Ecto neural progenitor cell (in vitro differentiated cells): ENCODE measurements around the gene UNK.

Experiments used
- DNase-seq: peaks from one replicate; pipeline ENCODE4 v3.0.0-alpha.2; 2018; ENCODE audit warnings: low spot score

UNK gene

DNA sequence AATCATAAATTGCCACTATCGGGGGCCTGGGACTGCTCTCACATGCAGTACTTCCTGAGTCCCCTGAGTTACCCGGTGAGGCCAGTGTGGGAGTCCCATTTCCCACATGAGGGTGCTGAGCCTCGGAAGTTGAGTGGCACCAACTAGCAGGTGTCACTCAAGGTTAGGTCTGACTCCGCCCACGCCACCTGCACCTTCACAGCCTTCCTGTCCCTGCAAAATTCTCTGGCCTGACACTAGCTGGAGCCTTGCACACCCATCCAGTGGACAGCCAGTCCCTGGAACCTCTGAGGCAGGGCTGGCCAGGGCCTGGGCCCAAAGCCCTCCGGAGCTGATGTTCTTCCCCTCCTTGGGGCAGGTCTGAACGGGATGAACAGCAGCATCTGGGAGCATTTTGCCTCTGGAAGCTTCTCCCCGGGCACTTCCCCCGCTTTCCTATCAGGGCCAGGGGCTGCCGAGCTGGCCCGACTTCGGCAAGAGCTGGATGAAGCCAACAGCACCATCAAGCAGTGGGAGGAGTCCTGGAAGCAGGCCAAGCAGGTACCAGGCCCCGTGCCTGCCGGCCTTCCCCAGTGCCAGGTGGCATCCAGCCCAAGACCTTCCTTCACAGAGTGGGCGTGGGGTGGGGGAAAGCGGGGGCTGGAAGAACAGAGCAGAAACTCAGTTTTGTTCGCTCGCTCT, 37.7 kb downstream of the UNK start:
- no peak for DNase-seq

DNA sequence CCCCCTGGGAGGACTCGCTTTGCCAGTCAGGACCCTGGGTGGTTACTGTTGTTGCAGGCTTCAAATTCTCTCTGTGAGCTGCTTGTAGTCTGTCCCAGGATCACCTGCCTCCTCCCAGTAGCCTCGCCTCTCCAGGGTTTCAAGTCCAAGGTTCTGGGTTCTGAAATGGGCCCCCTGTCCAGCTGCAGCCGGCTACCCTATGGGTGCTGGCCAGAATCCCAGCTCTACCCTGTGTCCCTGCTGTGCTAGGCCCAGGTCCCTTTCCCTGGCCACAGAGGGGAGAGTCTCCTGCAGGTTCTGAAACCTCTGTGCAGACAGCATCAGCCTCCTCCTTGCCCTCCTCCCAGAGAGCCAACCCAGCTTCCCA, 38.2 kb downstream of the UNK start:
- no peak for DNase-seq

DNA sequence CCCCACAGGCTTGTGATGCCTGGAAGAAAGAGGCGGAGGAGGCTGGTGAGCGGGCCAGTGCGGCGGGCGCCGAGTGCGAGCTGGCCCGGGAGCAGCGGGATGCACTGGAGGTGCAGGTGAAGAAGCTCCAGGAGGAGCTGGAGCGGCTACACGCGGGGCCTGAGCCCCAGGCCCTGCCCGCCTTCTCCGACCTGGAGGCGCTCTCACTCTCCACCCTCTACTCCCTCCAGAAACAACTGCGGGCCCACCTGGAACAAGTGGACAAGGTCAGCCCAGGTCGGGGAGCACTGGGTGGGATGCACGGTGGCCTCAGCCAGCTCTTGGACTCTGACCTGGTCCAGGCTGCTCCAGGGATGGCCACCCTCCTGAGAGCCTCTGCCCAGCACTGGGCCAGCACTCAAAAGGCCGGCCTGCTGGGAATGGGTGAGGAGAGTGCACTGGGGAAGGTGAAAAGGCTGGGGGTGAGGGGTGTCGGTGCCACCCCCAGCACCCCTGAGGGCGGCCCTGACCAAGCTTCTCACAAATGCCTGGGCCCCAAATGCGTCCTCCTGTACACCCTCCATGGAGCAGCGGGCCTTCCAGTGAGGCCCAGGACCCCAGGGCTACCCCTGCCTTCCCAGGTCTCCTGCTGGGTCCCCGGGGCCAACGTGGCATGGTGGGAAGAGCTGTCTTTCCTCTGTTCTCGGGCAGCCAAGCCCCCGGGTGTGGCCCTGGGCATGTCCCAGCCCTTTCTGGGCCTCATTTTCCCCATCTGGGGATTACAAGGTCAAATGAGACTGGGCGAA, 38.8 kb downstream of the UNK start:
- no peak for DNase-seq

DNA sequence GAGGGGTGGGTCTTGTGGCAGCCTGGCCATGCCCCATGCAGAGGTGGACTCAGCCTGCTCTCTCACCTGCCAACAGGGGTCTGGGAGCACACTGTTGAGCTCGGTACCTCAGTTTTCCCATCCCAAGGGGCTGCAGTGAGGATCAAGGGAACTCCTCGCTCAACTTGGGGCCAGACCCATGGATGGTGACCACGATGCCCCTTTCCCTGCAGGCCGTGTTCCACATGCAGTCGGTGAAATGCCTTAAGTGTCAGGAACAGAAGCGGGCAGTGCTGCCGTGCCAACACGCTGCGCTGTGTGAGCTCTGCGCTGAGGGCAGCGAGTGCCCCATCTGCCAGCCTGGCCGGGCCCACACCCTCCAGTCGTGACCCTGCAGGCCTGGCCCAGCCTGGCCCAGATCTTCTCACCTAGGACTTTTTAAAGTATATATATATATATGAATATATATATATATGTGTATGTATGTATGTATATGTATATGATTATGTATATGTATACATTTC, 39.5 kb downstream of the UNK start:
- no peak for DNase-seq

DNA sequence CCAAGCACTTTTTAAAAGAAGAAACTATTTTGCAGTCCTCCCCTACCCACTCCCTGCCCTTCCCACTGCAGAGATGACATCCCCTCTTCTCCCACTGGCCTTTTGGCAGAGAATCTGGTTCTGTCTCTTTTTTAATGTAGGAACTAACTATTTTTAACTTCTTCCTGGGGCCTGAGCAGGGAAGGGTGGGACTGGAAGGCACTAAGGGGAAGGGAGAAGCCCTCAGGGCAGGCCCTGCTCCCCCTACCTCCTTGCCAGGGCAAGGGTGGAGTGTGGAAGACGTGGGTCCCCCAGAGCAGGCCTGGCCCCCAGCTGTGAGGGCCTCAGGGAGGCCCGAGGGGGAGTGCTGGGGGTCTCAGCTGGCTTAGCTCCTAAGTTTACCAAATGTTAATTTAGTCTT, 40.1 kb downstream of the UNK start:
- no peak for DNase-seq

DNA sequence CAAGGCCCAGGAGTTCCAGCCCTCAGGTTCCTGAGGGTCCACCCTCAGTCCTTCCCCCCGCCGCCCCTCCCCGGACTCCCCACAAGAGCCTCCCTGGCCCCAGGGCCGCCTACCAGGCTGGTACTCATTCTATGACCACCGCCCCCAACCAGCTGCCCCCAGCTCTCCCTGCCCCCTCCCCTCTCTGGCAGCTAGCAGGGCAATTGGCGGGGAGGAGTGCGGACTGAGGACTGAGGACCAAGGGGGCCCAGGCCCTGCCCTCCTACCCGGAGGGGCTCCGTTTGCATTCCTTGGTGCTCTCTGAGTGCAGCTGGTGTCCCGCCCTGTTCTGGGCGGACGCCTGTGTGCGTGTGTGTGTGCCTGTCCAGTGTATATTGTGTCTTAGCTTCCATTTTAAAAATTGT, 40.5 kb downstream of the UNK start:
- DNase-seq = no peak

DNA sequence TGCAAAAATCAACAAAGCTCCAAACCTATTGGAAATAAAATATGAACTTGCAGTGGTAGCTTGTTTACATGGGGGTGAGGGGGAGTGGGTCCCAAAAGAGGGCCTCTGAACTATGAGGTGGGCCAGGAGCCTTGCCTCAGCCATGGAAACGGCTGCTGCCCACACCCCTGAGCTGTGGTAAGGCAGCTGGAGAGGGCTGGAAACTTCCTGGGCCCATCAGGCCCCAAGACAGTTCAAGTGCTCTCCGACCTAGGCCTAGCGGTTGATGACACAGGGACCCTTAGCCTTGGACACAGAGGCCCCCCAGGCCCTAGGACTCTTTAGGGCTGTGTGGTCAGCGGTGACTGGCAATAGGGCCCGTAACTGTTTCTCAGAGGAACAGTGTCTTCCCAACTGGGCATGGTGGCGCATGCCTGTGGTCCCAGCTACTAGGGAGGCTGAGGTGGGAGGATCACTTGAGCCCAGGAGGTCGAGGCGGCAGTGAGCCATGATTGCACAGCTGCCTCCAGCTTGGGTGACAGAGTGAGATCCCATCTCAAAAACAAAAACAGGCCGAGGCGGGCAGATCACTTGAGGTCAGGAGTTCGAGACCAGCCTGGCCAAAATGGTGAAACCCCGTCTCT, 41.3 kb downstream of the UNK start:
- DNase-seq = no peak

DNA sequence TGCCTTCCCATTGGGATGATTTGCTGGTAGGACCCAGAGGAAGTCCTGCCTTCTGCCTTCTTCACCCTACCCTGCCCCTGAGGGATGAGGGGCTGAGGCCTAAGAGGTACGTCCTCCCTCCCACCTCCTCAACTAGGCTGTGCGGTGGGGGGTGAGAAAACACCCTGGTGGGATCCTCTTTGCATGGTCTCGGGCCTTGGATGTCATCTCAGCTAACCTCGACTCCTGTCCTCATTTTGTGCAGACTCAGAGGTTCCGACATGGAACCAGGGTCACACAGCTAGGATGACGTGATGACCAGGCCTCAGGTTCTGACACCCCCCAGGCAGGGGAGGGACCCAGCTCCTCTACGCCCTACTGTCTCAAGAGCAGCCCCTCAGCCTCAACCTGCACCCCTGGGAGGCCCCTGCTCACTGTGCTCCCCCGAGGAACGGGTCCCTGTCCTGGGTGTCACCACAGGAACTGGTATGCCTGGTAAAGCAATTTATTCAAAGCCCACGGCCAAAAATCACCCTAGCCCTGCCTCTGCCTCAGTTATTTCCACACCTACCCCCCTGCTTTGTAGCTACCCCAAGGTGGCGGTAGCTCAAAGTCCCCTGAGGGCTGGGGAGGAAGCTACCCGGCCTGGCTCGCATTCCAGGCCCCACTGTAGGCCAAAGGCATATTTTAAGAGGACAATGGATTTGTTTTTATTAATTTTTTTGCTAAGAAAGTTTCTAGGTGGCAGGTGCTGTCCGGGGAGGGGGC, 42.1 kb downstream of the UNK start:
- DNase-seq = no peak

DNA sequence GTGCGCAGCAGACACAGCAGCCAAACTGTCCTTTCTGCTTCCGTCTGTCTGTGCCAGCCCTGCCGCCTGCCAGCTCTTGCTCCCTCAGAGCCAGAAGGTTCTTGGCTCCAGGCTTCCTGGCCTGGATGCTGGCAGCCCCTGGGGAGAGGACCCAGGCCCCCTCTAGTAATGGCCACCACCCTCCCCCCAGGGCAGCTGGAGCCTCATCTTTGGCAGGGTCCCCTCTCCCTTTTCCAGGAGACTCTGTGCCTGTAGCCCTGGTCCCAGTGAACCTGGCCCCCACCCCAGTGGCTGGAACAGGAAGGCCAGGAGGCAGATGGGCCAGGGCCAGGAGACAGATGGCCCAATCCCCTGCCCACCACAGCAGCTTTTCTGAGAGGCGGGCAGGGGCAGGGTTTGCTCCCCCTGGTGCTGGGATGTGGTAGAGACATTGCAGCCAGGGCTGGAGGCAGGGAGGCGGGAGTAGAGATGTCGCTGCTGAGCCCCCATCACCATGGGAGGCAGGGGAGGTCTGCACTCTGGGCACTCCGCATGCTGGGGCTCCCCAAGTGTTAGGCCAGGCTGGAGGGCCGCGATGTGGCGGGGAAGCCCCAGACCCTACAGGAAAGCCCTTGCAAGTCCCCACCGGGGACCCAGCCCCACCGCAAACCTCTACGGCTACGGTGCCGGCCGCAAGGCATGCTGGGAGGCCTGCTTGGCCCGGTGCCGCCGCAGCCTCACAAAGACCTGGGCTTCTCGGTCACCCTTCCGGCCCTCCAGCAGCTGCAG, 42.9 kb downstream of the UNK start:
- peak; percentile 94 for DNase-seq

DNA sequence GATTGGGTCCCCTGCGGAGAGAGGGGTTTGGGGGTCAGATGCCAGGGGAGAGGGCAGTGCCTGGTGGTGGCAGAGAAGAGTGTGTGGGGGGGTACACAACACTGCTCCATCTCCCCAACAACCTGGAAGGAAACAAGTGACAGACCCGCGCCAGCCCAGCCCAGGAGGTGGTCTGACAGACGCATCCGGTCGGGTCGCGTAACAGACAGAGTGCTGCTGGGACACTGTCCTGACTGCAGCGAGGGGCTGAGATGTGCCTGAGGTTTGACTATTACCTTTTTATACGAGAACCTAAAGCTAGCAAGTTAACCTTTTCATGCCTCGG, 43.4 kb downstream of the UNK start:
- no peak for DNase-seq

DNA sequence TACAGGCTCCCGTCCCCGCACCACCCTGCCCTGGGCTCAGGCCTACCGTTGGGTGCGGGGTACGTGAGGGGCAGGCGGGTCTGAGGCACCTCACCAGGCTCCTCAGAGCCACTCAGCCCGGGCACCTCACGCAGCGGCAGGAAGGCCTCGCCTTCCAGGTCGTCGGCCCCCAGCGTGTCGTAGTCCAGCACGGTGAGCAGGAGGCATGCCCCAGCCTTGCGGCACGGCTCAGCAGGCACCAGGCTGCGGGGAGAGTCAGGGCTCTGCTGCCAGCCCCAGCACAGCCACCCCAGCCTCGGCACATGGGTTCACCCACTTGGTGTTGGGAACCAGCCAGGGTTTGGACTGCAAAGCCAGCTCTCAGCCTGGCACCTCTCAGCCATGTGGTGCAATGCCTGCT, 44.1 kb downstream of the UNK start:
- DNase-seq = no peak

DNA sequence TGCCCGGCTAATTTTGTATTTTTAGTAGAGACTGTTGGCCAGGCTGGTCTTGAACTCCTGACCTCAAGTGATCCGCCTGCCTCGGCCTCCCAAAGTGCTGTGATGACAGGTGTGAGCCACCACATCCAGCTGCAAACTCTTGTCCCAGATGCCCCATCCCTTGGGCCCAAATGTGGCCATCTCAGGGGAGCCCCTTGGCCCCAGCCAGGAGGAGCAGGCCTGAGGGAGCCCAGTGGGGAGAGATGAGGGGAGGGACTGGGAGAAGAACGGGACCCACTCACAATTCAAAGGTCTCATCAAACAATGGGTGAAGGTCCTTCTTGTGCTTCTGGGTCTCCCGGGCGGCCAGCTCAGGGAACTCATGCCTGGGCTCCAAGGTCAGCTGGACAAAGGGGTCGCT, 45.1 kb downstream of the UNK start:
- DNase-seq = no peak

DNA sequence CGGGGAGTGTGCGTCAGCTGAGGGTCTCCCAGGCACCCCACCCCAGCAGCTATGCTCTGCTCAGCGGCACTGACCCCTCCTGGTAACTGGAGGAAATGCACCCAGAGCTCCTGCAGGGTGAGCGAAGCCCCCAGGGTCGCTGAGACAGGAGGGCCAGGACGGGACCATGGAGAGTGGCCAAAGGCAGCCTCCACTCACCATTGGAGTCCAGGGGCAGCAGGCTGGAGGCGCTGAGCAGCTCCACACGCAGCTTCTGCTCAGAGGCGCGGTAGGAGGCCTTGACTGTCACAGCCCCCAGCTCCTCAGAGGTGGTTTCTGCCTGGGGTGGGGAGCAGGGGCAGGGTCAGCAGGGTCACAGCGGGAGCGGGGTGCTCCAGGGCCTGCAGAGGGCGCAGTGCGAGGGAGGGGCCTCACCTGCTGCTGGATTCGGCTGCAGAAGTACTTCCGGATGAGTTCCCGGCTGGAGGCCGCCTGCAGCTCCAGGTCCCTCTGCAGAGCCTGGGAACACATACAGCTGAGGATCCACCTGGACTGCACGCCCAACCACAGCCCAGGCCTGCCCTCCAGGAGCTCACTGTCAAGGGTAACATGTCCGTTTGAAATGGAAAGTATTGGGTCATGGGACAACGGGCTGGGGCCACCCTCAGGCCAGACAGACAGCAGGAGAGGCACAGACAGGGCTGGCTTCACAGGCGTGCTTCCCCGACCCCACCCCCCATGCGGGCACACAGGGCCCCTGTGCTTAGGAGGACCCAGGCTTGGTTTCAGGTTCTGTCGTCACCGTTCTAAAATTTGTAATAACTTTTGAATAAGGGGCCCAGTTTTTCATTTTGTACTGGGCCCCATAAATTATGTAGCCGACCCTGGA, 45.8 kb downstream of the UNK start:
- DNase-seq = peak; percentile 85

DNA sequence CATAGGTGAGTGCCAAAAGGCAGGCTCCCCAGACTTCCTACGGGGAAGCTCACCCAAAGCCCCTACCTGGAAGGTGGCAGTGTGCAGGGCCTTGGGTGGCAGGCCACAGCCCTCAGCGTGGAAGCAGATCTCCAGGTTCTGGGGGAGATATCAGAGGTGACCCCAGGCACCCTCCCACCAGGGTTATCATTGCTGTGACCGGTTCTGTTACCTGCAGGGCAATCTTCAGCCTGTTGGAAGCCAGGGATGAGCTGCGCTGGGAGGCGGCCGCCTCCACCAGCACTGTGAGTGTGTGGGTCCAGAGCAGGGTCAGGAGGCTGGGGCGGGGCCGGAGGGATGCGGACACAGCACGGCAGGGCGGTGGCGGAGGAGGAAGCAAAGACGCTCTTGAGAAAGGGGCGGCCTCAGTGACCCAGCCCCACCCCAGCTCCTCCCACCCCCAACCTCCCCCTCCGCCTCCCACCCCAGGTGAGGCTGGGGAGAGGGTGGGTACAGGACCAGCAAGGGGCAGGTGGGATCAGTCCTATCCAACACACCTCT, 46.5 kb downstream of the UNK start:
- no peak for DNase-seq

DNA sequence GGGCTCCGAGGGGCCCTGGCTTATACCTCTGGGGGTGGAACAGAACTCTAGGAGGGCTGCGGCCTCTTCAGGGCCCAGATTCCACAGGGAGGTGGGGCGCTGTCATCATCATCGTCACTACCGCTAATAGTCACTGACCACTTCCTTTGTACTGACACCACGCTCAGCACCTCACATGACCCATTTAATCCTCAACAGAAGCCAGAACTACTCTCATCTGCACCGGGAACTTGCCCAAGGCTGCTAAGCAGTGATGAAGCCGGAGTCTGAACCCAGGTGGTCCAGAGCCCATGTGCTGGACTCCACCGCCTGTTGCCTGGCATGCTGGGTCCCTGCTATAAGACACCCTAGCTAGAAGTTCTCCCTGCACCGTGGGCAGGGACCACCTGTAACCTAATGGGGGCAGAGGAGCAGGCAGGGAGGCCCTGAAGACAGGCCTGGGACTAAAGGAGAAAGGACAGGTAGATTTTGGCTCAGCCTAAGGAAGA, 47.6 kb downstream of the UNK start:
- no peak for DNase-seq

DNA sequence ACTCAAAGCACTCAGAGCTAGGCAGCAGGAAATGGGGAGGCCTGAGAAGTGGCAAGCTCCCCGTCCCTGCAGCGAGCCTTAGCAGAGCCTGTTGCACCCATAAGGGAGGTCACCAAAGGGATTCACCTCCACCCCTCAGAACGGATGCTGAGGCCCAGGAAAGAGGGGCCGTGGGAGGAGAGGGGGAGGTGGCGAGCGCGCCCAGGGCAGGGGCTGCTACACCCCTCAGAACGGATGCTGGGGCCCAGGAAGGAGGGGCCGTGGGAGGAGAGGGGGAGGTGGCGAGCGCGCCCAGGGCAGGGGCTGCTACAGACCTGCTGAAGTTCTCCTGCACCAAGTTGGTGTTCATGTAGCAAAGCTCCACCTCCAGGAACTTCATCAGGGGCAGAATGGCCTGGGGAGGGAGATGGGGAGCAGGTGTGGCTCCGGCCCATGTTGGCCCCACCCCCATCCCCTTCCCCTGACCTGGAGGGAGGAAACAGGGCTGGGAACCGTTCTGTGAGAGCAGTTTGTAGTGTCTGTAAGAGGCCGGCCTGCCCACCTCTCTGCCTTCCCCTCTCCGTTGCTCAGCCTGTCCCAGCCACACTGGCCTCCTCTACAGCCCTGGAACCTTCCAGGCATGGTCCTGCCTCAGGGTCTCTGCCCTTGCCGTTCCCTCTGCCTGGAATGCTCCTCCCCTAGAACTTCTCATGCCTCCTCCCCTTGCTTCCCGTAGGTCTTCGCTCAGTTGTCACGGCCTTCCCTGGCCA, 48.2 kb downstream of the UNK start:
- peak; percentile 66 for DNase-seq

DNA sequence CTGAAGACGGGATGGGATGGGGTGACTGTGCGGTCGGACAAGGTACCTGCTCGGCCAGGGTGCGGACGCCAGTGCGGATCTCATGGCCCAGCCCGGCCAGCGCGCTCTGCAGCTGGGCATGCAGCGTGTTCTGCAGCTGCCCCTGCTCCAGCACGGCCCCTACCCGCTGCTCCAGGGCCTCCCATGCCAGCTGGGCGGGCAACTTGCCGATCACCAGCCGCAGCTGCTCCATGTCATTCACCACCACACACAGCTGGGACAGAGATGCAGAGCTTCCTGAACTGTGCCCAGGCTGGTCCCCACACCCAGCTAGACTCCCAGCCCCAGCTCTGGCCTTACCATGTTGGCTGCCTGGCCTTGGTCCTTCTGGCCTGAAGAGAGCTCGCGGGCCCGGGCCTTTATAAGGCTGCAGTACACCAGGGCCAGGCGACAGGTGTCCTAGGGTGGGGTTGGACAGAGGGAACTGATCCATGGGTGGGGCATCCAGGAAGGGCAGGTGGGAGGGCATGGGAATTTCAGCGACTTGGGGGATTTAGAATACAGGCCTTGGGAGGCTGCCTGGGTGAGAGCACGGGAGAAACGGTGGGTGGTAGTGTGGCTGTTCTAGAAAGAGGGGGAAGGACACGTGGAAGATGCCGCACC, 49.8 kb downstream of the UNK start:
- no peak for DNase-seq

DNA sequence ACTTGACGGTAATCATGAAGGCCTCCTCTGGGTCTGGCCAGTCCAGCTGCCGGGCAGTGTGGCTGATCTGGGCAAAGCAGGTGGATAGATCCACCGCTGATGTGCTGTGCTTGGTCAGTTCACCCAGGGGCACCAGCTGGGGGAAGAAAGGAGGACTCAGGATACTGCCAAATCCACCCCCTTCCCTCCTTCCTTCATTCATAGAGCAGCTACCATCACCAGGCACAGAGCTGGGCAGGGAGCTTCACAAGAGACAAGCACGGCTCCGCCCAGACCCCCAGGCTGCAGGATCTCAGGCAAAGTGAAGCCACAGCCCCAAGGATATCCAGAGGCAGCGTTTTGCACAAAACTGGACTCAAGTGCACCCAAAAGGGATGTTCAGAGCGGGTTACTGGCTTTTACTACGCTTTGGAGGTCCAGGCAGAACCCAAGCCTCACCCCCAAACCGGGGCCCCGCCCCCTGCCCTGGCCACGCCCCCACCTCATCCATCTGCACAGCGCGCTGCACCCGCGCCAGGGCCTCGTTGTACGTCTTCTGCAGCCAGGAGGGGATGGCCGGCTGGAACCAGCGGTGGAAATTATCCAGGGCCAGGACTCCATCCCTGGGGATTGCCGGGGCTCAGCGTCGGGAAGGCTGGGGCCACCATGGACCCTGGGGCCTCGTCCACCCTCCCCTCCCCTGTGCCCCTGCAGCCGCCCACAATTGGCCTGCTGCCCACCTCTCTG, 50.5 kb downstream of the UNK start:
- no peak for DNase-seq

DNA sequence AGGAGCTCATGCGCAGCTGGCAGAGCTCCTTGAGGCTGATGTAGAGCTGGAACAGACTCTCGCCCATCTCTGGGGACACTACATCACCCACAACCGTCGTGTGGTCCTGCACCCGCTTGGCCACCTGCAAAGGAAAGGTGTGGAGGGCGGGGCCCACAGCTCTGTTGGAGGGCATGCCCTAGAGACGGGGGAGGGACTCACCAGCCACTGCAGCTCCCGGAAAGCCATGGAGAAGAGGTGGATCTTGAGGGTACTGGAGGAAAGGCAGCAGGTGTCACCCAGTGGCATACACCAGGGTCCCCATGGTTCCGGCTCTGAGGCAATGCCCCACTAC, 51.0 kb downstream of the UNK start:
- DNase-seq = no peak
